MM.1S (cell line): ENCODE results near the gene COX6A1.

Source experiments
- DNase-seq: peaks from one replicate; pipeline ENCODE4 v3.0.0-alpha.2; 2015
- H2AFZ ChIP-seq: fragments of 300-600 bp; sonication (generic); 2 replicates; pipeline ENCODE4 v1.6.0; 2016; ENCODE audit warnings: antibody characterized with exemption, low read length
- H3F3A ChIP-seq: fragments of 300-600 bp; sonication (generic); 2 replicates; pipeline ENCODE4 v1.6.1; 2016; ENCODE audit warnings: mild to moderate bottlenecking, antibody characterized with exemption, low read length, moderate library complexity, mixed read lengths; ENCODE audit not compliant: insufficient read depth
- H3K27ac ChIP-seq: fragments of 300-600 bp; sonication (generic); 2 replicates; pipeline ENCODE4 v1.5.1; 2016; ENCODE audit warnings: mild to moderate bottlenecking, low read length
- H3K27me3 ChIP-seq: fragments of 300-600 bp; sonication (generic); replicated peaks from 2 replicates; pipeline ENCODE4 v1.6.0; 2016; ENCODE audit warnings: low read length; ENCODE audit not compliant: insufficient read depth
- H3K36me3 ChIP-seq: fragments of 300-600 bp; sonication (generic); replicated peaks from 2 replicates; pipeline ENCODE4 v1.6.1; 2016; ENCODE audit warnings: mild to moderate bottlenecking, low read length, mixed read lengths; ENCODE audit not compliant: insufficient read depth
- H3K4me1 ChIP-seq: fragments of 300-600 bp; sonication (generic); 2 replicates; pipeline ENCODE4 v1.6.1; 2016; ENCODE audit warnings: low read length, mixed read lengths
- H3K4me2 ChIP-seq: fragments of 300-600 bp; sonication (generic); 2 replicates; pipeline ENCODE4 v1.6.0; 2016; ENCODE audit warnings: low read depth, low read length
- H3K4me3 ChIP-seq: fragments of 300-600 bp; sonication (generic); 2 replicates; pipeline ENCODE4 v1.5.1; 2016; ENCODE audit warnings: low read length, mixed read lengths
- H3K79me2 ChIP-seq: fragments of 300-600 bp; sonication (generic); 2 replicates; pipeline ENCODE4 v1.6.1; 2016; ENCODE audit warnings: mixed run types, low read length, mixed read lengths
- H3K9ac ChIP-seq: fragments of 300-600 bp; sonication (generic); 2 replicates; pipeline ENCODE4 v1.6.1; 2016; ENCODE audit warnings: low read length, mixed read lengths
- H3K9me2 ChIP-seq: fragments of 300-600 bp; sonication (generic); replicated peaks from 2 replicates; pipeline ENCODE4 v1.6.1; 2016; ENCODE audit warnings: mild to moderate bottlenecking, low read length, mixed read lengths; ENCODE audit not compliant: insufficient read depth
- H3K9me3 ChIP-seq: fragments of 300-600 bp; sonication (generic); replicated peaks from 2 replicates; pipeline ENCODE4 v1.6.1; 2016; ENCODE audit warnings: mild to moderate bottlenecking, low read length, mixed read lengths; ENCODE audit not compliant: insufficient read depth
- H4K20me1 ChIP-seq: fragments of 300-600 bp; sonication (generic); 2 replicates; pipeline ENCODE4 v1.6.1; 2016; ENCODE audit warnings: mild to moderate bottlenecking, low read length, moderate library complexity, mixed read lengths; ENCODE audit not compliant: insufficient read depth
- CTCF ChIP-seq: fragments of 300-600 bp; sonication (generic); IDR thresholded peaks from 2 replicates; pipeline ENCODE4 v1.5.1; 2016; ENCODE audit warnings: antibody characterized with exemption, low read length, mixed read lengths
- EZH2 ChIP-seq: fragments of 300-600 bp; sonication (generic); optimal IDR thresholded peaks from 2 replicates; pipeline ENCODE3; 2017; ENCODE audit warnings: low read depth, mild to moderate bottlenecking, antibody characterized with exemption, low read length, mixed read lengths
- EZH2phosphoT487 ChIP-seq: fragments of 300-600 bp; sonication (generic); IDR thresholded peaks from 2 replicates; pipeline ENCODE4 v1.6.1; 2018; ENCODE audit warnings: antibody characterized with exemption, low read length

COX6A1 gene

GRCh38 chr12:120469450-120470149 is 31.7 kb downstream of the COX6A1 start, which contains the start of gene SRSF9:
SRSF9 (minus strand) TSS chr12:120469748; CDS start chr12:120469609, 139 bp downstream.
- no peaks in the 10 kb centered on the region for H3K9me3 ChIP-seq
- peak within 1 kb of the TSS; percentile 88 for H2AFZ ChIP-seq
- H3K27me3 ChIP-seq = no peaks in the 10 kb centered on the region
- no peaks in the 10 kb centered on the region for H3K36me3 ChIP-seq
- peak within 1 kb of the TSS; percentile 52; the same call in 1 of the 2 replicates for H3K27ac ChIP-seq
- H3K9me2 ChIP-seq = no peaks in the 10 kb centered on the region
- H3K9ac ChIP-seq = peak within 1 kb of the TSS; percentile 73; the same call in 1 of the 2 replicates
- no peaks in the 10 kb centered on the region for H4K20me1 ChIP-seq
- DNase-seq = peak; percentile 93
- peak within 1 kb of the TSS; percentile 82 for H3K4me2 ChIP-seq
- H3K79me2 ChIP-seq = peaks cover 45% of the 10 kb centered on the region
- 0 out of 2 replicates have a peak, but pooled peaks cover 3% of the 10 kb centered on the region for H3F3A ChIP-seq
- no peaks in the 10 kb centered on the region for H3K4me1 ChIP-seq
- TF ChIP-seq EZH2phosphoT487 = no peak
- TF ChIP-seq CTCF = peak; percentile 61
- H3K4me3 ChIP-seq = peak within 1 kb of the TSS; percentile 79

GRCh38 chr12:120470150-120470784 is 32.4 kb downstream of the COX6A1 start:
- no peaks in the 10 kb centered on the region for H3K36me3 ChIP-seq
- peak overlapping the region; percentile 88 for H2AFZ ChIP-seq
- no peak for DNase-seq
- no peak overlapping the region for H3K27ac ChIP-seq
- peak overlapping the region; percentile 37; the same call in 1 of the 2 replicates for H3K9ac ChIP-seq
- H4K20me1 ChIP-seq = no peaks in the 10 kb centered on the region
- peak overlapping the region; percentile 57 for H3K4me3 ChIP-seq
- TF ChIP-seq EZH2phosphoT487 (no peak), EZH2 (no peak), CTCF (no peak)
- no peaks in the 10 kb centered on the region for H3K27me3 ChIP-seq
- no peaks in the 10 kb centered on the region for H3K4me1 ChIP-seq
- H3K9me2 ChIP-seq = no peaks in the 10 kb centered on the region
- peaks cover 39% of the 10 kb centered on the region for H3K79me2 ChIP-seq
- H3F3A ChIP-seq = 0 out of 2 replicates have a peak, but pooled peaks cover 3% of the 10 kb centered on the region
- no peaks in the 10 kb centered on the region for H3K9me3 ChIP-seq
- H3K4me2 ChIP-seq = peak overlapping the region; percentile 82

GRCh38 chr12:120472521-120472920 is 34.6 kb downstream of the COX6A1 start:
- TF ChIP-seq EZH2phosphoT487 (no peak), CTCF (no peak), EZH2 (no peak)
- no peak overlapping the region for H3K4me3 ChIP-seq
- H3K4me1 ChIP-seq = no peaks in the 10 kb centered on the region
- H3K27ac ChIP-seq = no peak overlapping the region
- DNase-seq = no peak
- H3K79me2 ChIP-seq = peaks cover 16% of the 10 kb centered on the region
- H3K4me2 ChIP-seq = no peak overlapping the region
- H4K20me1 ChIP-seq = no peaks in the 10 kb centered on the region
- H2AFZ ChIP-seq = no peak overlapping the region
- no peaks in the 10 kb centered on the region for H3K36me3 ChIP-seq
- no peaks in the 10 kb centered on the region for H3K27me3 ChIP-seq
- no peak overlapping the region for H3K9ac ChIP-seq
- no peaks in the 10 kb centered on the region for H3K9me2 ChIP-seq
- 0 out of 2 replicates have a peak, but pooled peaks cover 3% of the 10 kb centered on the region for H3F3A ChIP-seq
- H3K9me3 ChIP-seq = no peaks in the 10 kb centered on the region
